HepG2 (cell line): ENCODE data around the gene CSNK2A1. TPM values are rescaled to one million over a fixed set of nuclear protein-coding genes. Genes with fewer than 3 reads are reported as not detected.

ENCODE experiments used
- DMAP1 ChIP-seq: IDR thresholded peaks from 2 replicates; pipeline ENCODE4 v1.6.1; 2016
- ERF ChIP-seq: IDR thresholded peaks from 2 replicates; pipeline ENCODE4 v1.6.1; 2018; ENCODE audit warnings: missing biosample characterization, missing genetic modification reagents
- PHB2 ChIP-seq: fragments of 450-650 bp; IDR thresholded peaks from 2 replicates; pipeline ENCODE4 v1.6.1; 2018; ENCODE audit not compliant: partially characterized antibody
- SRY ChIP-seq: sonication (generic); formaldehyde crosslinking; IDR thresholded peaks from 2 replicates; pipeline ENCODE4 v1.8.0; 2022; ENCODE audit warnings: mild to moderate bottlenecking, missing genetic modification reagents
- ZC3H4 ChIP-seq: sonication (generic); formaldehyde crosslinking; IDR thresholded peaks from 2 replicates; pipeline ENCODE4 v1.4.0; 2020; ENCODE audit warnings: missing genetic modification reagents, borderline replicate concordance
- ZKSCAN5 ChIP-seq: sonication (generic); formaldehyde crosslinking; IDR thresholded peaks from 2 replicates; pipeline ENCODE4 v1.5.1; 2020; ENCODE audit warnings: mild to moderate bottlenecking, missing genetic modification reagents
- ZNF225 ChIP-seq: sonication (generic); formaldehyde crosslinking; IDR thresholded peaks from 2 replicates; pipeline ENCODE4 v1.4.0; 2020; ENCODE audit warnings: mild to moderate bottlenecking, missing genetic modification reagents
- ZNF232 ChIP-seq: sonication (generic); formaldehyde crosslinking; IDR thresholded peaks from 2 replicates; pipeline ENCODE4 v1.4.0; 2020; ENCODE audit warnings: missing genetic modification reagents, borderline replicate concordance
- ZNF263 ChIP-seq: sonication (generic); formaldehyde crosslinking; IDR thresholded peaks from 2 replicates; pipeline ENCODE4 v1.4.0; 2020; ENCODE audit warnings: missing genetic modification reagents
- ZNF432 ChIP-seq: sonication (generic); formaldehyde crosslinking; IDR thresholded peaks from 2 replicates; pipeline ENCODE4 v1.5.0; 2020; ENCODE audit warnings: missing genetic modification reagents, mild to moderate bottlenecking, borderline replicate concordance
- ZNF567 ChIP-seq: sonication (generic); formaldehyde crosslinking; IDR thresholded peaks from 2 replicates; pipeline ENCODE4 v1.8.1; 2023; ENCODE audit warnings: mild to moderate bottlenecking, missing genetic modification reagents, borderline replicate concordance
- ZNF772 ChIP-seq: sonication (generic); formaldehyde crosslinking; IDR thresholded peaks from 2 replicates; pipeline ENCODE4 v1.5.0; 2020; ENCODE audit warnings: mild to moderate bottlenecking, missing genetic modification reagents
- polyA plus RNA-seq, 8 experiments: library from polyadenylated mRNA; depleted of rRNA in 3 of 8; stranded (reverse) in 7 of 8; unstranded in 1 of 8; fragments of >200 nt; fragmentation: Illumina TruSeq in 4 of 8; extraction: Trizol in 4 of 8; gene quantifications; 2 replicates each; pipeline versions ENCODE4 v1.2.1 to v1.2.3, GENCODE V29; 2011 to 2016; ENCODE audit warnings: low read depth in 4 of 8, missing spikeins in 1 of 8, mixed read lengths in 1 of 8; ENCODE audit not compliant: insufficient read depth in 1 of 8
- total RNA-seq, 5 experiments: library from RNA; depleted of rRNA; stranded (reverse); fragments of >200 nt; fragmentation: Illumina TruSeq; extraction: Trizol; gene quantifications; 2 replicates each; pipeline ENCODE4 v1.2.3, GENCODE V29; 2016; ENCODE audit warnings: low read depth in 1 of 5
- TF ChIP-seq, protein P1 (sequence below): sonication (generic); formaldehyde crosslinking; IDR thresholded peaks from 2 replicates; pipeline ENCODE4 v1.5.0; 2020; ENCODE audit warnings: mild to moderate bottlenecking, missing genetic modification reagents
- TF ChIP-seq, protein P2 (sequence below): IDR thresholded peaks from 2 replicates; pipeline ENCODE4 v1.6.1; 2012; ENCODE audit warnings: low read depth, low read length, improper control_type of control experiment
- TF ChIP-seq, protein P3 (sequence below): sonication (generic); formaldehyde crosslinking; IDR thresholded peaks from 2 replicates; pipeline ENCODE4 v1.8.1; 2023; ENCODE audit warnings: mild to moderate bottlenecking, missing genetic modification reagents
- TF ChIP-seq, protein P4 (sequence below): sonication (generic); formaldehyde crosslinking; IDR thresholded peaks from 2 replicates; pipeline ENCODE4 v1.8.0; 2022; ENCODE audit warnings: mild to moderate bottlenecking, missing genetic modification reagents
- TF ChIP-seq, protein P5 (sequence below), 2 experiments: sonication (generic) in 1 of 2; formaldehyde crosslinking in 1 of 2; IDR thresholded peaks; 2 replicates each; pipeline versions ENCODE4 v1.4.0 to v1.6.1; 2016 to 2020; ENCODE audit warnings: borderline replicate concordance in 1 of 2, low read depth in 1 of 2, mild to moderate bottlenecking in 1 of 2, missing genetic modification reagents in 1 of 2

CSNK2A1 gene
- total and polyA plus RNA-seq, 2 of the 13 experiments (the other 11 are each of a cell fraction or from before 2014, with no cell fraction given): 153 to 231 TPM

DNA sequence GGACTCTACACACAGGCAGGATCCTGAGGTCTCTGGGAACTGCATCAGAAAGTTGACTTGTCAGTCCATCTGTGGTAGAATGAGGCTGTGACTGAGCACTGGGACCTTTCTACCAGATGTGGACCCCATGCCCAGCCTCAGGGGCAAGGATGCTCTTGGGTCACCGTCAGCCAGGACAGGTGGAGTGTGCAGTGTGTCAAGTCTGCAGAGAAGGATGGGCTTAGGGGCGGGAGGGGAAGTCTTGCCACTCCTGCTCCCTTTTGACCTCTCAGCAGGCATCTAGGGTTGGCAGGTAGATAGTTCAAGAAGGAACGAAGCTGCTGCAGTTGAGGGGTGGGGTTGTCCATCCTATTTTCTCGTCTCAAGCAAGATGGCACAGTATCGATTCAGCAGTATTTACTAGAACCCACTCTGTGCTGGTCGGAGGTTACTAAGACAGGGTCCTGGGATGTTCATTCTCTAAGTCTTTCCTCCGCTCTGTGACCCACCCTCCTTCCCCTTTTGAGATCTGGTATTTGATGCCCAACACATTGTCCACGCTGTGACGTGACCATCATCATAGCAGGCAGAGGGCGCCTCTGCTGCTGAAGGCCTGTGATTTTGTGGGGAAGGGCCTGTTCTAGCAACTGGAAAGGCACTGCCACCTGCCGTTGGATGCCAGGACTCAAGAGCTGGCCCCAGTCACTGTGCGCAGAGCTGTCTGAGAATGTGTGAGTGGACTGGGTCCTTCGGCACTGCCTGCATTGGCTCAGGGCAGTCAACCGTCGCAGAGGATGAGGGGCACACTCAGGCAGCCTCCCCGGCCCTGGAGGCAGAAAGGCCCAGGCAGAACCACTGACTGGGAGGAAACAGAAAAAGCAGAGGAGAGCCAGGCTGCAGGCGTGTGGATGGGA, 112.3 kb downstream of the CSNK2A1 start (continued):
- TF ChIP-seq, protein P1, sequence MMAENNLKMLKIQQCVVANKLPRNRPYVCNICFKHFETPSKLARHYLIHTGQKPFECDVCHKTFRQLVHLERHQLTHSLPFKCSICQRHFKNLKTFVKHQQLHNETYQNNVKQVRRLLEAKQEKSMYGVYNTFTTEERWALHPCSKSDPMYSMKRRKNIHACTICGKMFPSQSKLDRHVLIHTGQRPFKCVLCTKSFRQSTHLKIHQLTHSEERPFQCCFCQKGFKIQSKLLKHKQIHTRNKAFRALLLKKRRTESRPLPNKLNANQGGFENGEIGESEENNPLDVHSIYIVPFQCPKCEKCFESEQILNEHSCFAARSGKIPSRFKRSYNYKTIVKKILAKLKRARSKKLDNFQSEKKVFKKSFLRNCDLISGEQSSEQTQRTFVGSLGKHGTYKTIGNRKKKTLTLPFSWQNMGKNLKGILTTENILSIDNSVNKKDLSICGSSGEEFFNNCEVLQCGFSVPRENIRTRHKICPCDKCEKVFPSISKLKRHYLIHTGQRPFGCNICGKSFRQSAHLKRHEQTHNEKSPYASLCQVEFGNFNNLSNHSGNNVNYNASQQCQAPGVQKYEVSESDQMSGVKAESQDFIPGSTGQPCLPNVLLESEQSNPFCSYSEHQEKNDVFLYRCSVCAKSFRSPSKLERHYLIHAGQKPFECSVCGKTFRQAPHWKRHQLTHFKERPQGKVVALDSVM (CRISPR knock-in tag): peak; percentile 78
- TF ChIP-seq ZNF263 (CRISPR knock-in tag) (peak; percentile 53; the same call in 1 of the 2 replicates), ZNF772 (CRISPR knock-in tag) (0 out of 2 replicates have a peak, but pooled peaks have one; percentile 13), ZNF567 (CRISPR knock-in tag) (peak; percentile 93; the same call in 1 of the 2 replicates), PHB2 (no peak), ZNF432 (CRISPR knock-in tag) (no peak), ZNF225 (peak; percentile 69; the same call in 1 of the 2 replicates), SRY (CRISPR knock-in tag) (peak; percentile 83; the same call in 1 of the 2 replicates), DMAP1 (CRISPR knock-in tag) (peak; percentile 37; the same call in 1 of the 2 replicates), ZKSCAN5 (CRISPR knock-in tag) (no peak), ZNF232 (CRISPR knock-in tag) (peak; percentile 27; the same call in 1 of the 2 replicates), ERF (CRISPR knock-in tag) (peak; percentile 96), ZC3H4 (CRISPR knock-in tag) (peak; percentile 83; the same call in 1 of the 2 replicates)
- TF ChIP-seq, protein P2, sequence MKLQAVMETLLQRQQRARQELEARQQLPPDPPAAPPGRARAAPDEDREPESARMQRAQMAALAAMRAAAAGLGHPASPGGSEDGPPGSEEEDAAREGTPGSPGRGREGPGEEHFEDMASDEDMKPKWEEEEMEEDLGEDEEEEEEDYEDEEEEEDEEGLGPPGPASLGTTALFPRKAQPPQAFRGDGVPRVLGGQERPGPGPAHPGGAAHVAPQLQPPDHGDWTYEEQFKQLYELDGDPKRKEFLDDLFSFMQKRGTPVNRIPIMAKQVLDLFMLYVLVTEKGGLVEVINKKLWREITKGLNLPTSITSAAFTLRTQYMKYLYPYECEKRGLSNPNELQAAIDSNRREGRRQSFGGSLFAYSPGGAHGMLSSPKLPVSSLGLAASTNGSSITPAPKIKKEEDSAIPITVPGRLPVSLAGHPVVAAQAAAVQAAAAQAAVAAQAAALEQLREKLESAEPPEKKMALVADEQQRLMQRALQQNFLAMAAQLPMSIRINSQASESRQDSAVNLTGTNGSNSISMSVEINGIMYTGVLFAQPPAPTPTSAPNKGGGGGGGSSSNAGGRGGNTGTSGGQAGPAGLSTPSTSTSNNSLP: peak; percentile 62
- TF ChIP-seq, protein P3, sequence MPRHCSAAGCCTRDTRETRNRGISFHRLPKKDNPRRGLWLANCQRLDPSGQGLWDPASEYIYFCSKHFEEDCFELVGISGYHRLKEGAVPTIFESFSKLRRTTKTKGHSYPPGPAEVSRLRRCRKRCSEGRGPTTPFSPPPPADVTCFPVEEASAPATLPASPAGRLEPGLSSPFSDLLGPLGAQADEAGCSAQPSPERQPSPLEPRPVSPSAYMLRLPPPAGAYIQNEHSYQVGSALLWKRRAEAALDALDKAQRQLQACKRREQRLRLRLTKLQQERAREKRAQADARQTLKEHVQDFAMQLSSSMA: no peak; the same call in 1 of the 2 replicates
- TF ChIP-seq, protein P4, sequence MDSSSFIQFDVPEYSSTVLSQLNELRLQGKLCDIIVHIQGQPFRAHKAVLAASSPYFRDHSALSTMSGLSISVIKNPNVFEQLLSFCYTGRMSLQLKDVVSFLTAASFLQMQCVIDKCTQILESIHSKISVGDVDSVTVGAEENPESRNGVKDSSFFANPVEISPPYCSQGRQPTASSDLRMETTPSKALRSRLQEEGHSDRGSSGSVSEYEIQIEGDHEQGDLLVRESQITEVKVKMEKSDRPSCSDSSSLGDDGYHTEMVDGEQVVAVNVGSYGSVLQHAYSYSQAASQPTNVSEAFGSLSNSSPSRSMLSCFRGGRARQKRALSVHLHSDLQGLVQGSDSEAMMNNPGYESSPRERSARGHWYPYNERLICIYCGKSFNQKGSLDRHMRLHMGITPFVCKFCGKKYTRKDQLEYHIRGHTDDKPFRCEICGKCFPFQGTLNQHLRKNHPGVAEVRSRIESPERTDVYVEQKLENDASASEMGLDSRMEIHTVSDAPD: no peak
- TF ChIP-seq, protein P5, sequence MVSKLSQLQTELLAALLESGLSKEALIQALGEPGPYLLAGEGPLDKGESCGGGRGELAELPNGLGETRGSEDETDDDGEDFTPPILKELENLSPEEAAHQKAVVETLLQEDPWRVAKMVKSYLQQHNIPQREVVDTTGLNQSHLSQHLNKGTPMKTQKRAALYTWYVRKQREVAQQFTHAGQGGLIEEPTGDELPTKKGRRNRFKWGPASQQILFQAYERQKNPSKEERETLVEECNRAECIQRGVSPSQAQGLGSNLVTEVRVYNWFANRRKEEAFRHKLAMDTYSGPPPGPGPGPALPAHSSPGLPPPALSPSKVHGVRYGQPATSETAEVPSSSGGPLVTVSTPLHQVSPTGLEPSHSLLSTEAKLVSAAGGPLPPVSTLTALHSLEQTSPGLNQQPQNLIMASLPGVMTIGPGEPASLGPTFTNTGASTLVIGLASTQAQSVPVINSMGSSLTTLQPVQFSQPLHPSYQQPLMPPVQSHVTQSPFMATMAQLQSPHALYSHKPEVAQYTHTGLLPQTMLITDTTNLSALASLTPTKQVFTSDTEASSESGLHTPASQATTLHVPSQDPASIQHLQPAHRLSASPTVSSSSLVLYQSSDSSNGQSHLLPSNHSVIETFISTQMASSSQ (IDR thresholded peaks at IDR 0.05; ENCODE audit: low read depth): no peak
- TF ChIP-seq, protein P5 (CRISPR knock-in tag; IDR thresholded peaks at IDR 0.05; ENCODE audit: borderline replicate concordance): peak; percentile 45; the same call in 1 of the 2 replicates
